ENCODE measurements around the gene RBM20.

GRCh38 chr10:110805292-110805691, 161.2 kb downstream of the RBM20 start:
- no peak for TF ChIP-seq POLR2A (IDR thresholded peaks at IDR 0.05)
- no peak for TF ChIP-seq CTCF (IDR thresholded peaks at IDR 0.05)
- no peak for TF ChIP-seq POLR2AphosphoS5 (IDR thresholded peaks at IDR 0.05)
- TF ChIP-seq EP300 (IDR thresholded peaks at IDR 0.05) = no peak

All from suprapubic skin (tissue), 4 donors.